ENCODE data around the gene ASCL5. TPM values are rescaled to one million over a fixed set of nuclear protein-coding genes. Genes with fewer than 3 reads are reported as not detected.

ASCL5 gene
- total and polyA plus RNA-seq, 9 of the 15 experiments (the other 6 are each of a cell fraction or from before 2014, with no cell fraction given): 0.09 TPM; not detected in 8

DNA sequence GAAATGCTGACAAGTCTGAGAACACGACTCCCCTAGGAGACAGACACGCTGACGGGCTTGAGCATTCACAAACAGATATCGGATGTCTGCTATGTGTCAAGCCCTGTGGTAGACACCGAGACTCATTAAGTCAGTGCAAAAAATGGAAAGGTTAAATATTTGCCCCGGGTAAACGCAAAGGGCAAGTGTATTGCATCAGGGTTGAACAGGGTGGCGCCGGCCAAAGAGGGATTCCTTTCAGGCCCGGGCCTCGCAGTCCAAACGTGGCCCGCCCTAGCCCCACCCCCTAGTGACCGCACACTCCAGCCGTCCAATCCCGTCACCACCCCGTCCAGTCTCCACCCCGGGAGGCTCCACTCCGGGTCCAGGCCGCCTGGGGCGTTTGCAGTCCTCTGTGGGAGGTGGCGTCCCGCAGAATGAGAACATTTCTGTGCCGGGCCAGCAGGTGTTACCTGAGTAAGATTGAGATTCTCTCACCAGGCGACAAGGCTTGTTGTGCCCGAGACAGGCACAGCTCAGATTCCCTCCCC lies 43.6 kb upstream of the ASCL5 start (continued):
- TF ChIP-seq HMG20B (CRISPR knock-in tag; IDR thresholded peaks at IDR 0.05) (no peak), NFXL1 (CRISPR knock-in tag; IDR thresholded peaks at IDR 0.05) (no peak), ZNF76 (CRISPR knock-in tag; IDR thresholded peaks at IDR 0.05; ENCODE audit: borderline replicate concordance) (no peak), TARDBP (IDR thresholded peaks at IDR 0.05) (peak; percentile 62; the same call in 1 of the 2 replicates), LARP7 (IDR thresholded peaks at IDR 0.05) (no peak), SMAD1 (IDR thresholded peaks at IDR 0.05; ENCODE audit: low read depth, low read length, partially characterized antibody) (peak; percentile 74), NR3C1 (CRISPR knock-in tag; IDR thresholded peaks at IDR 0.05) (no peak), ZNF354B (CRISPR knock-in tag; IDR thresholded peaks at IDR 0.05) (no peak; the same call in 1 of the 2 replicates), ZC3H8 (IDR thresholded peaks at IDR 0.05) (no peak), TEAD2 (tag; IDR thresholded peaks at IDR 0.05) (no peak)
- TF ChIP-seq, protein P1, sequence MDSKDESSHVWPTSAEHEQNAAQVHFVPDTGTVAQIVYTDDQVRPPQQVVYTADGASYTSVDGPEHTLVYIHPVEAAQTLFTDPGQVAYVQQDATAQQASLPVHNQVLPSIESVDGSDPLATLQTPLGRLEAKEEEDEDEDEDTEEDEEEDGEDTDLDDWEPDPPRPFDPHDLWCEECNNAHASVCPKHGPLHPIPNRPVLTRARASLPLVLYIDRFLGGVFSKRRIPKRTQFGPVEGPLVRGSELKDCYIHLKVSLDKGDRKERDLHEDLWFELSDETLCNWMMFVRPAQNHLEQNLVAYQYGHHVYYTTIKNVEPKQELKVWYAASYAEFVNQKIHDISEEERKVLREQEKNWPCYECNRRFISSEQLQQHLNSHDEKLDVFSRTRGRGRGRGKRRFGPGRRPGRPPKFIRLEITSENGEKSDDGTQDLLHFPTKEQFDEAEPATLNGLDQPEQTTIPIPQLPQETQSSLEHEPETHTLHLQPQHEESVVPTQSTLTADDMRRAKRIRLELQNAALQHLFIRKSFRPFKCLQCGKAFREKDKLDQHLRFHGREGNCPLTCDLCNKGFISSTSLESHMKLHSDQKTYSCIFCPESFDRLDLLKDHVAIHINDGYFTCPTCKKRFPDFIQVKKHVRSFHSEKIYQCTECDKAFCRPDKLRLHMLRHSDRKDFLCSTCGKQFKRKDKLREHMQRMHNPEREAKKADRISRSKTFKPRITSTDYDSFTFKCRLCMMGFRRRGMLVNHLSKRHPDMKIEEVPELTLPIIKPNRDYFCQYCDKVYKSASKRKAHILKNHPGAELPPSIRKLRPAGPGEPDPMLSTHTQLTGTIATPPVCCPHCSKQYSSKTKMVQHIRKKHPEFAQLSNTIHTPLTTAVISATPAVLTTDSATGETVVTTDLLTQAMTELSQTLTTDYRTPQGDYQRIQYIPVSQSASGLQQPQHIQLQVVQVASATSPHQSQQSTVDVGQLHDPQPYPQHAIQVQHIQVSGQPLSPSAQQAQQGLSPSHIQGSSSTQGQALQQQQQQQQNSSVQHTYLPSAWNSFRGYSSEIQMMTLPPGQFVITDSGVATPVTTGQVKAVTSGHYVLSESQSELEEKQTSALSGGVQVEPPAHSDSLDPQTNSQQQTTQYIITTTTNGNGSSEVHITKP (IDR thresholded peaks at IDR 0.05; ENCODE audit: partially characterized antibody): peak; percentile 87
- TF ChIP-seq, protein P2, sequence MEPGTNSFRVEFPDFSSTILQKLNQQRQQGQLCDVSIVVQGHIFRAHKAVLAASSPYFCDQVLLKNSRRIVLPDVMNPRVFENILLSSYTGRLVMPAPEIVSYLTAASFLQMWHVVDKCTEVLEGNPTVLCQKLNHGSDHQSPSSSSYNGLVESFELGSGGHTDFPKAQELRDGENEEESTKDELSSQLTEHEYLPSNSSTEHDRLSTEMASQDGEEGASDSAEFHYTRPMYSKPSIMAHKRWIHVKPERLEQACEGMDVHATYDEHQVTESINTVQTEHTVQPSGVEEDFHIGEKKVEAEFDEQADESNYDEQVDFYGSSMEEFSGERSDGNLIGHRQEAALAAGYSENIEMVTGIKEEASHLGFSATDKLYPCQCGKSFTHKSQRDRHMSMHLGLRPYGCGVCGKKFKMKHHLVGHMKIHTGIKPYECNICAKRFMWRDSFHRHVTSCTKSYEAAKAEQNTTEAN (CRISPR knock-in tag; IDR thresholded peaks at IDR 0.05): no peak
- TF ChIP-seq, protein P3, sequence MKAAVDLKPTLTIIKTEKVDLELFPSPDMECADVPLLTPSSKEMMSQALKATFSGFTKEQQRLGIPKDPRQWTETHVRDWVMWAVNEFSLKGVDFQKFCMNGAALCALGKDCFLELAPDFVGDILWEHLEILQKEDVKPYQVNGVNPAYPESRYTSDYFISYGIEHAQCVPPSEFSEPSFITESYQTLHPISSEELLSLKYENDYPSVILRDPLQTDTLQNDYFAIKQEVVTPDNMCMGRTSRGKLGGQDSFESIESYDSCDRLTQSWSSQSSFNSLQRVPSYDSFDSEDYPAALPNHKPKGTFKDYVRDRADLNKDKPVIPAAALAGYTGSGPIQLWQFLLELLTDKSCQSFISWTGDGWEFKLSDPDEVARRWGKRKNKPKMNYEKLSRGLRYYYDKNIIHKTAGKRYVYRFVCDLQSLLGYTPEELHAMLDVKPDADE (conservative IDR thresholded peaks at IDR 0.05; ENCODE audit: control insufficient read depth, low read depth, low read length): 0 out of 2 replicates have a peak, but pooled peaks have one; percentile 42
- TF ChIP-seq, protein P4, sequence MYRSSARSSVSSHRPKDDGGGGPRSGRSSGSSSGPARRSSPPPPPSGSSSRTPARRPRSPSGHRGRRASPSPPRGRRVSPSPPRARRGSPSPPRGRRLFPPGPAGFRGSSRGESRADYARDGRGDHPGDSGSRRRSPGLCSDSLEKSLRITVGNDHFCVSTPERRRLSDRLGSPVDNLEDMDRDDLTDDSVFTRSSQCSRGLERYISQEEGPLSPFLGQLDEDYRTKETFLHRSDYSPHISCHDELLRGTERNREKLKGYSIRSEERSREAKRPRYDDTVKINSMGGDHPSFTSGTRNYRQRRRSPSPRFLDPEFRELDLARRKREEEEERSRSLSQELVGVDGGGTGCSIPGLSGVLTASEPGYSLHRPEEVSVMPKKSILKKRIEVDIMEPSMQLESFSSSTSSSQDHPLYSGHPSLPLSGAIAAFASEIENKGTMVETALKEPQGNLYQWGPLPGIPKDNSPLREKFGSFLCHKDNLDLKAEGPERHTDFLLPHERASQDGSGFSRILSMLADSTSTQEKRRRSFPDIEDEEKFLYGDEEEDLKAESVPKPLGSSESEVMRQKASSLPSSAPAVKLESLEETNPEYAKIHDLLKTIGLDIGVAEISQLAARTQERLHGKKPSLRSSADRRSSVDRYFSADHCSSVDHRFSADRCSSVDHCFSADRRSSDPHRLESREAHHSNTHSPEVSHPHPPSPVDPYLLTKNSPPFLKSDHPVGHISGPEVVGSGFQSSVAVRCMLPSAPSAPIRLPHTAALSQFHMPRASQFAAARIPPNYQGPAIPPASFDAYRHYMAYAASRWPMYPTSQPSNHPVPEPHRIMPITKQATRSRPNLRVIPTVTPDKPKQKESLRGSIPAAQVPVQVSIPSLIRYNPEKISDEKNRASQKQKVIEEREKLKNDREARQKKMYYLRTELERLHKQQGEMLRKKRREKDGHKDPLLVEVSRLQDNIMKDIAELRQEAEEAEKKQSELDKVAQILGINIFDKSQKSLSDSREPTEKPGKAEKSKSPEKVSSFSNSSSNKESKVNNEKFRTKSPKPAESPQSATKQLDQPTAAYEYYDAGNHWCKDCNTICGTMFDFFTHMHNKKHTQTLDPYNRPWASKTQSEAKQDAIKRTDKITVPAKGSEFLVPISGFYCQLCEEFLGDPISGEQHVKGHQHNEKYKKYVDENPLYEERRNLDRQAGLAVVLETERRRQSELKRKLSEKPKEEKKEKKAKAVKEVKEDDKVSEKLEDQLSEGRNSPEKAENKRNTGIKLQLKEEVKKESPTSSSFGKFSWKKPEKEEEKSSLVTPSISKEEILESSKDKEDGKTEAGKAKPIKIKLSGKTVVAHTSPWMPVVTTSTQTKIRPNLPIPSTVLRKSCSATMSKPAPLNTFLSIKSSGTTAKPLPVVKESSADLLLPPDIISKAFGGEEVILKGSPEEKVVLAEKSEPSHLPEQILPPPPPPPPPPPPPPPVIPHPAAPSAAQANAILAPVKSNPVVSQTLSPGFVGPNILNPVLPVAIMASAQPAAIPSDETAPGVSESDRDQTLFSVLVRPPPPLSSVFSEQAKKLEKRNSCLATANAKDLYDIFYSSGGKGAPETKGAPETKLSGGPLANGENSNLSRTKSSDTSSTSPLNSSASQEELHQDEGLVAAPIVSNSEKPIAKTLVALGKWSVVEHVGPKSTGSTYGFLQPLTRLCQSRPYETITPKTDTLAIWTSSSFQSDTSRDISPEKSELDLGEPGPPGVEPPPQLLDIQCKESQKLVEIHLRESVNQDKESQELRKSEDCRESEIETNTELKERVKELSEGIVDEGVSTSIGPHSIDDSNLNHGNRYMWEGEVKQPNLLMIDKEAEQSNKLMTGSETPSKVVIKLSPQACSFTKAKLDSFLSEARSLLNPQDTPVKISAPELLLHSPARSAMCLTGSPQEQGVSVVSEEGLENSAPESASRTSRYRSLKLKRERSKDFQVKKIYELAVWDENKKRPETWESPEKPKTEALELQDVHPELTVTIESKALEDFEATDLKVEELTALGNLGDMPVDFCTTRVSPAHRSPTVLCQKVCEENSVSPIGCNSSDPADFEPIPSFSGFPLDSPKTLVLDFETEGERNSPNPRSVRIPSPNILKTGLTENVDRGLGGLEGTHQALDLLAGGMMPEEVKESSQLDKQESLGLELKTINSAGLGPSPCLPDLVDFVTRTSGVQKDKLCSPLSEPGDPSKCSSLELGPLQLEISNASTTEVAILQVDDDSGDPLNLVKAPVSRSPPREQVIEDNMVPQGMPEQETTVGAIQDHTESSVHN (IDR thresholded peaks at IDR 0.05; ENCODE audit: borderline replicate concordance in 1 of 2, low read depth in 1 of 2): peak in 1 of 2 experiments; percentile 82; a peak in 2 of 4 replicates

Measured in K562 (cell line).